HCT116 (cell line): ENCODE results near the gene SCFD2. TPM values are rescaled to one million over a fixed set of nuclear protein-coding genes. Genes with fewer than 3 reads are reported as not detected.

Experiments
- ATAC-seq: fragments of 200-7000 bp; cut with Tn5 transposase; 2 replicates; pipeline ENCODE4 v1.9.1; 2020; ENCODE audit warnings: mild to moderate bottlenecking, moderate library complexity
- BruUV-seq: library from RNA; stranded (reverse); fragments of 400-500 nt; replicated peaks from 2 replicates; lab custom pipeline; 2021; lab: Mats Ljungman, UMichigan
- CTCF ChIA-PET: fragments of 300-600 bp; sonication (Branson Sonifier 250); formaldehyde crosslinking; loops from one replicate; lab custom pipeline; 2021; ENCODE audit warnings: antibody characterized with exemption; lab: Charles Lee
- POLR2A ChIA-PET: fragments of 300-600, 350-600 bp; sonication (Branson Sonifier 250); formaldehyde crosslinking; loops from one replicate; lab custom pipeline; 2021; ENCODE audit warnings: antibody characterized with exemption; lab: Charles Lee
- RAD21 ChIA-PET, 2 experiments: fragments of 300-600 bp; sonication (Branson Sonifier 250); formaldehyde crosslinking; loops; one replicate each; lab custom pipeline; 2023; ENCODE audit warnings: low total read pairs in 2 of 2; ENCODE audit not compliant: uncharacterized antibody in 2 of 2, unreplicated experiment in 2 of 2, low non-redundant PET in 1 of 2; lab: Charles Lee
- DNase-seq: peaks from one replicate; pipeline ENCODE4 v3.0.0-alpha.2; 2010; ENCODE audit warnings: low read depth, low spot score
- H2AFZ ChIP-seq: fragments of 200-600 bp; shearing (Covaris generic), sonication (generic); 2 replicates; pipeline ENCODE4 v1.6.1; 2017; ENCODE audit warnings: low read depth, mixed run types, mixed read lengths, antibody characterized with exemption, low read length; ENCODE audit not compliant: poor library complexity, severe bottlenecking
- H3K27ac ChIP-seq: 2 replicates; pipeline ENCODE4 v1.5.1; 2012; ENCODE audit warnings: low read depth, low read length
- H3K27me3 ChIP-seq: fragments of 200-600 bp; sonication (generic); 2 replicates; pipeline ENCODE4 v1.6.1; 2016; ENCODE audit warnings: mixed run types, low read length, mixed read lengths; ENCODE audit not compliant: insufficient read depth
- H3K36me3 ChIP-seq, 2 experiments: fragments of 200-500 bp in 1 of 2; fragments of 200-600 bp in 1 of 2; sonication (Bioruptor generic) in 1 of 2; sonication (generic) in 1 of 2; 2 replicates each; pipeline versions ENCODE4 v1.5.1 to v1.6.1; 2014 to 2016; ENCODE audit warnings: low read length in 2 of 2, inconsistent platforms in 1 of 2, mixed read lengths in 1 of 2, mixed run types in 1 of 2; ENCODE audit not compliant: insufficient read depth in 2 of 2, control insufficient read depth in 1 of 2
- H3K4me1 ChIP-seq, 2 experiments: fragments of 200-600 bp in 1 of 2; sonication (generic) in 1 of 2; 2 replicates each; pipeline versions ENCODE4 v1.5.1 to v1.6.1; 2012 to 2017; ENCODE audit warnings: low read length in 2 of 2, inconsistent platforms in 1 of 2, mild to moderate bottlenecking in 1 of 2, mixed read lengths in 1 of 2, mixed run types in 1 of 2, moderate library complexity in 1 of 2; ENCODE audit not compliant: insufficient read depth in 2 of 2, control insufficient read depth in 1 of 2
- H3K4me2 ChIP-seq: fragments of 200-600 bp; sonication (generic); 2 replicates; pipeline ENCODE4 v1.6.1; 2017; ENCODE audit warnings: mixed run types, low read length, mixed read lengths
- H3K4me3 ChIP-seq, 2 experiments: fragments of 200-600 bp in 1 of 2; sonication (generic) in 1 of 2; replicated peaks in 1 of 2; 2 replicates each; pipeline ENCODE4 v1.5.1; 2011 to 2016; ENCODE audit warnings: low read length in 2 of 2, control low read depth in 1 of 2, low read depth in 1 of 2, mild to moderate bottlenecking in 1 of 2, mixed read lengths in 1 of 2, mixed run types in 1 of 2
- H3K79me2 ChIP-seq: fragments of 200-600 bp; sonication (generic); 2 replicates; pipeline ENCODE4 v1.6.1; 2017; ENCODE audit warnings: mild to moderate bottlenecking, mixed run types, low read length, moderate library complexity, mixed read lengths; ENCODE audit not compliant: insufficient read depth
- H3K9ac ChIP-seq: fragments of 200-600 bp; sonication (generic); 2 replicates; pipeline ENCODE4 v1.6.1; 2016; ENCODE audit warnings: low read length, mixed read lengths
- H3K9me2 ChIP-seq: fragments of 200-600 bp; sonication (generic), shearing (Covaris generic); 2 replicates; pipeline ENCODE4 v1.6.1; 2017; ENCODE audit warnings: mixed run types, mild to moderate bottlenecking, moderate library complexity; ENCODE audit not compliant: insufficient read depth
- H3K9me3 ChIP-seq, 2 experiments: fragments of 200-500 bp in 1 of 2; fragments of 200-600 bp in 1 of 2; sonication (Bioruptor generic) in 1 of 2; sonication (generic) in 1 of 2; 2 replicates each; pipeline ENCODE4 v1.6.1; 2014 to 2017; ENCODE audit warnings: low read length in 2 of 2, mixed read lengths in 2 of 2, inconsistent platforms in 1 of 2, low read depth in 1 of 2, mild to moderate bottlenecking in 1 of 2, mixed run types in 1 of 2, moderate library complexity in 1 of 2; ENCODE audit not compliant: control insufficient read depth in 1 of 2, insufficient read depth in 1 of 2
- H4K20me1 ChIP-seq: fragments of 200-600 bp; sonication (generic), shearing (Covaris generic); 2 replicates; pipeline ENCODE4 v1.6.1; 2017; ENCODE audit warnings: mixed run types, mild to moderate bottlenecking, moderate library complexity; ENCODE audit not compliant: insufficient read depth
- ATF3 ChIP-seq: IDR thresholded peaks from 2 replicates; pipeline ENCODE4 v1.6.1; 2012
- CTCF ChIP-seq, 3 experiments: fragments of 200-600 bp in 1 of 3; sonication (generic) in 1 of 3; IDR thresholded peaks in 2 of 3; conservative IDR thresholded peaks in 1 of 3; 2 replicates each; pipeline ENCODE4 v1.5.1; 2012 to 2017; ENCODE audit warnings: low read depth in 2 of 3, low read length in 2 of 3, antibody characterized with exemption in 1 of 3, borderline replicate concordance in 1 of 3, control low read depth in 1 of 3, mild to moderate bottlenecking in 1 of 3, mixed read lengths in 1 of 3, mixed run types in 1 of 3, moderate library complexity in 1 of 3; ENCODE audit not compliant: insufficient read depth in 1 of 3
- EGR1 ChIP-seq: IDR thresholded peaks from 2 replicates; pipeline ENCODE4 v1.6.1; 2012; ENCODE audit warnings: low read depth
- EZH2 ChIP-seq: fragments of 200-600 bp; sonication (generic); IDR thresholded peaks from 2 replicates; pipeline ENCODE4 v1.6.1; 2017; ENCODE audit warnings: antibody characterized with exemption, mixed run types
- EZH2phosphoT487 ChIP-seq: fragments of 200-600 bp; IDR thresholded peaks from 2 replicates; pipeline ENCODE4 v1.6.1; 2018; ENCODE audit warnings: antibody characterized with exemption, borderline replicate concordance
- MAX ChIP-seq: IDR thresholded peaks from 2 replicates; pipeline ENCODE4 v1.6.1; 2012
- REST ChIP-seq: IDR thresholded peaks from 2 replicates; pipeline ENCODE4 v1.6.1; 2012; ENCODE audit warnings: low read depth
- SIN3A ChIP-seq: IDR thresholded peaks from 2 replicates; pipeline ENCODE4 v1.6.1; 2012; ENCODE audit warnings: low read depth
- TCF7L2 ChIP-seq: IDR thresholded peaks from 2 replicates; pipeline ENCODE4 v1.7.0; 2011; ENCODE audit warnings: borderline replicate concordance, inconsistent platforms; ENCODE audit not compliant: insufficient read depth, insufficient read length; ENCODE audit errors: extremely low read depth
- ZFX ChIP-seq: fragments of 450-650 bp; IDR thresholded peaks from 2 replicates; pipeline ENCODE4 v1.6.1; 2017
- ZNF274 ChIP-seq: fragments of 200-500 bp; sonication (Bioruptor generic); IDR thresholded peaks from 2 replicates; pipeline ENCODE4 v1.6.1; 2014; ENCODE audit warnings: mild to moderate bottlenecking, low read depth, low read length, inconsistent platforms
- intact Hi-C: fragments of 100-400 bp; cut with micrococcal nuclease; formaldehyde crosslinking; loops from 2 replicates; pipeline ENCODE4 v1.10.0; 2022
- total RNA-seq: library from RNA; stranded (reverse); gene quantifications from one replicate; pipeline ENCODE4 v1.2.1, GENCODE V29; 2021; ENCODE audit not compliant: unreplicated experiment

SCFD2 gene
- total RNA-seq, 1 experiment from 2014 or later = 13.6 TPM

- no TSS peak for BruUV-seq
- intact Hi-C loops = no loop called here
- Histone ChIP-seq H3K9me2 (no peaks in the 10 kb centered on the region), H3K4me3 (no peak overlapping the region), H3K4me2 (no peak overlapping the region), H3K9ac (no peak overlapping the region), H3K27ac (no peak overlapping the region), H4K20me1 (no peaks in the 10 kb centered on the region), H2AFZ (no peak overlapping the region), H3K9me3 (no peaks in the 10 kb centered on the region), H3K27me3 (no peaks in the 10 kb centered on the region), H3K79me2 (no peaks in the 10 kb centered on the region)
- RAD21 ChIA-PET = no interaction called here
- TF ChIP-seq ZFX (no peak), EGR1 (no peak), EZH2 (no peak), TCF7L2 (no peak), SIN3A (no peak), REST (no peak), CTCF (IDR thresholded peaks at IDR 0.05 in 2 of 3, conservative IDR thresholded peaks at IDR 0.05 in 1 of 3; ENCODE audit: borderline replicate concordance in 1 of 3, insufficient read depth in 1 of 3, low read depth in 2 of 3, low read length in 2 of 3) (no peak), ZNF274 (no peak), ATF3 (no peak), MAX (no peak), EZH2phosphoT487 (no peak)
- TF ChIP-seq, all 23 proteins: peak for 0
- Histone ChIP-seq H3K4me1 (no peaks in the 10 kb centered on the region), H3K36me3 (no peaks in the 10 kb centered on the region)
- CTCF ChIA-PET = no interaction called here
- no peak for ATAC-seq
- no peak for DNase-seq
- POLR2A ChIA-PET = no interaction called here
Observed at GRCh38 chr4:53060278-53060677, 305.6 kb downstream of the SCFD2 start.
